IPS-NIHi11 (cell line): ENCODE data around the gene VDAC1.
"Not testable (repeated sequence)": the region's sequence is repeated elsewhere in the genome, so short reads cannot be mapped to it uniquely, and the experiment has no call there.

Experiments used
- DNase-seq: peaks from one replicate; pipeline ENCODE4 v3.0.0; 2012; ENCODE audit warnings: mixed read lengths, low spot score

VDAC1 gene

GRCh38 chr5:134004626-134005416, at the start of gene VDAC1:
Gene VDAC1 (minus strand): TSS chr5:134004975. CDS start chr5:133993012, 11,963 bp downstream.
- peak; percentile 98 for DNase-seq

- peak; percentile 32 for DNase-seq
Observed at GRCh38 chr5:134053840-134054338, 49.1 kb upstream of the VDAC1 start.

- peak; percentile 32 for DNase-seq
Observed at GRCh38 chr5:134053314-134053839, 48.6 kb upstream of the VDAC1 start.

- DNase-seq = no peak
Observed at GRCh38 chr5:134051305-134051704, 46.5 kb upstream of the VDAC1 start.

GRCh38 chr5:134048864-134049263, 44.1 kb upstream of the VDAC1 start:
- no peak for DNase-seq

GRCh38 chr5:134047687-134048056, 42.9 kb upstream of the VDAC1 start:
- no peak for DNase-seq

- DNase-seq = peak; percentile 48
Observed at GRCh38 chr5:134046801-134047686, 42.3 kb upstream of the VDAC1 start.

- DNase-seq = no peak
Observed at GRCh38 chr5:134046330-134046729, 41.6 kb upstream of the VDAC1 start.

GRCh38 chr5:134043793-134044792, 39.3 kb upstream of the VDAC1 start:
- DNase-seq = no peak

GRCh38 chr5:134041570-134042411, 37.0 kb upstream of the VDAC1 start:
- no peak for DNase-seq

GRCh38 chr5:134038138-134038537, 33.4 kb upstream of the VDAC1 start:
- DNase-seq = no peak

- no peak for DNase-seq
Observed at GRCh38 chr5:134037160-134037559, 32.4 kb upstream of the VDAC1 start.

- DNase-seq = no peak
Observed at GRCh38 chr5:134034326-134034725, 29.6 kb upstream of the VDAC1 start.

GRCh38 chr5:134030303-134030964, 25.7 kb upstream of the VDAC1 start:
- DNase-seq = not testable (repeated sequence)

GRCh38 chr5:134029156-134029555, 24.4 kb upstream of the VDAC1 start:
- DNase-seq = no peak

- no peak for DNase-seq
Observed at GRCh38 chr5:134028496-134028895, 23.7 kb upstream of the VDAC1 start.

GRCh38 chr5:134027288-134027615, 22.5 kb upstream of the VDAC1 start:
- no peak for DNase-seq

GRCh38 chr5:134026521-134027287, 21.9 kb upstream of the VDAC1 start:
- DNase-seq = peak; percentile 96

- no peak for DNase-seq
Observed at GRCh38 chr5:134025786-134026185, 21.0 kb upstream of the VDAC1 start.
